Upper lobe of left lung (tissue), 4 donors: ENCODE results near the gene RBM15B.

Experiments used
- POLR2A ChIP-seq, 4 donors: fragments of 450-650 bp; IDR thresholded peaks; one replicate each; pipeline ENCODE4 v1.5.1; 2016 to 2017; ENCODE audit warnings: antibody characterized with exemption in 4 of 4, mild to moderate bottlenecking in 2 of 4
- POLR2AphosphoS5 ChIP-seq, 2 donors: sonication (generic); formaldehyde crosslinking; IDR thresholded peaks; one replicate each; pipeline ENCODE4 v1.5.1; 2017; ENCODE audit warnings: antibody characterized with exemption in 2 of 2
- TF ChIP-seq, protein P1 (sequence below), 6 experiments: fragments of 450-650 bp in 4 of 6; fragments of 200-600 bp in 2 of 6; sonication (generic) in 2 of 6; IDR thresholded peaks; one replicate each; pipeline ENCODE4 v1.5.1; 2016 to 2019; ENCODE audit warnings: antibody characterized with exemption in 6 of 6

DNA sequence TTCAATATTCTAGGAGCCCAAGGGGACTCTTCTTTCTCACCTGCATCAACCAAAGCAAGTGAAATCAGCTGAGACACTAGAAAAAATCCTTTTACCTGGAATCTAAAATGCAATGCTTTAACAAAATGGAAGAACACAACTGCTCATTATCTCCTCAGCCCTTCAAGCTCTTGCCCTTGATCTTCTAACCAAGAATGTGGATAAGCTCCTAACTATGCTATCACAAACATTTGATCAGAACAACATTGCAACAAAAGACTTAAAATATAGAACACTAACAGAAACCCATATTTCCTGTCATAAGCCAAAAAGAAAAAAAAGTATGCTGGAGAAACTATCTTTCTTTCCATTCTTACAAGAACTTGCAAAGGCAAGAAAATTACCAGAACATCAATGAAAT is 12.6 kb downstream of the RBM15B start:
- TF ChIP-seq POLR2AphosphoS5 (IDR thresholded peaks at IDR 0.05), result no peak
- TF ChIP-seq POLR2A (IDR thresholded peaks at IDR 0.05), result no peak
- TF ChIP-seq, protein P1, sequence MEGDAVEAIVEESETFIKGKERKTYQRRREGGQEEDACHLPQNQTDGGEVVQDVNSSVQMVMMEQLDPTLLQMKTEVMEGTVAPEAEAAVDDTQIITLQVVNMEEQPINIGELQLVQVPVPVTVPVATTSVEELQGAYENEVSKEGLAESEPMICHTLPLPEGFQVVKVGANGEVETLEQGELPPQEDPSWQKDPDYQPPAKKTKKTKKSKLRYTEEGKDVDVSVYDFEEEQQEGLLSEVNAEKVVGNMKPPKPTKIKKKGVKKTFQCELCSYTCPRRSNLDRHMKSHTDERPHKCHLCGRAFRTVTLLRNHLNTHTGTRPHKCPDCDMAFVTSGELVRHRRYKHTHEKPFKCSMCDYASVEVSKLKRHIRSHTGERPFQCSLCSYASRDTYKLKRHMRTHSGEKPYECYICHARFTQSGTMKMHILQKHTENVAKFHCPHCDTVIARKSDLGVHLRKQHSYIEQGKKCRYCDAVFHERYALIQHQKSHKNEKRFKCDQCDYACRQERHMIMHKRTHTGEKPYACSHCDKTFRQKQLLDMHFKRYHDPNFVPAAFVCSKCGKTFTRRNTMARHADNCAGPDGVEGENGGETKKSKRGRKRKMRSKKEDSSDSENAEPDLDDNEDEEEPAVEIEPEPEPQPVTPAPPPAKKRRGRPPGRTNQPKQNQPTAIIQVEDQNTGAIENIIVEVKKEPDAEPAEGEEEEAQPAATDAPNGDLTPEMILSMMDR (IDR thresholded peaks at IDR 0.05), result no peak
